BJ (cell line): ENCODE measurements around the gene SSBP2. TPM values are rescaled to one million over a fixed set of nuclear protein-coding genes. Genes with fewer than 3 reads are reported as not detected.

Experiments used
- CTCF ChIA-PET: fragments of 350-600 bp; formaldehyde crosslinking; extraction: SDS; loops from one replicate; lab custom pipeline; 2021; ENCODE audit warnings: antibody characterized with exemption, inconsistent platforms; lab: Yijun Ruan, JAX
- POLR2A ChIA-PET: fragments of 300-600 bp; sonication (Branson Sonifier 250); formaldehyde crosslinking; extraction: SDS; loops from one replicate; lab custom pipeline; 2021; ENCODE audit warnings: antibody characterized with exemption; lab: Charles Lee
- DNase-seq: peaks from one replicate; pipeline ENCODE4 v3.0.0-alpha.2; 2011; ENCODE audit warnings: low read depth
- H3K27me3 ChIP-seq: 2 replicates; pipeline ENCODE4 v1.6.0; 2011; ENCODE audit warnings: low read length; ENCODE audit not compliant: control insufficient read depth, insufficient read depth
- H3K36me3 ChIP-seq: 2 replicates; pipeline ENCODE4 v1.5.1; 2011; ENCODE audit warnings: low read length; ENCODE audit not compliant: control insufficient read depth, insufficient read depth
- H3K4me3 ChIP-seq: 2 replicates; pipeline ENCODE4 v1.5.1; 2011; ENCODE audit warnings: low read depth, mild to moderate bottlenecking, control low read depth, low read length
- CTCF ChIP-seq: IDR thresholded peaks from 2 replicates; pipeline ENCODE4 v1.5.1; 2011; ENCODE audit warnings: low read depth, mild to moderate bottlenecking, control low read depth, inconsistent platforms, low read length, moderate library complexity; ENCODE audit not compliant: insufficient read depth
- polyA plus RNA-seq: library from polyadenylated mRNA; depleted of rRNA; stranded (reverse); fragments of >200 nt; gene quantifications from 2 replicates; pipeline ENCODE4 v1.2.3, GENCODE V29; 2011

Gene SSBP2
- polyA plus RNA-seq, 1 experiment, result 68.8 TPM

GRCh38 chr5:81763294-81763928 is 12.5 kb upstream of the SSBP2 start:
- H3K4me3 ChIP-seq, result no peak overlapping the region
- no peak for DNase-seq
- ChIA-PET CTCF (no interaction called here), POLR2A (no interaction called here)
- no peaks in the 10 kb centered on the region for H3K36me3 ChIP-seq
- H3K27me3 ChIP-seq, result no peaks in the 10 kb centered on the region
- no peak for TF ChIP-seq CTCF

- no peak for TF ChIP-seq CTCF
- Histone ChIP-seq H3K36me3 (no peaks in the 10 kb centered on the region), H3K4me3 (no peak overlapping the region), H3K27me3 (no peaks in the 10 kb centered on the region)
- no peak for DNase-seq
- POLR2A ChIA-PET, result no interaction called here
- CTCF ChIA-PET, result no interaction called here
These were observed 12.0 kb upstream of the SSBP2 start for GRCh38 chr5:81762853-81763252.

- CTCF ChIA-PET, result no interaction called here
- TF ChIP-seq CTCF, result no peak
- no peak for DNase-seq
- Histone ChIP-seq H3K27me3 (no peaks in the 10 kb centered on the region), H3K4me3 (no peak overlapping the region), H3K36me3 (no peaks in the 10 kb centered on the region)
- POLR2A ChIA-PET, result no interaction called here
These were observed 11.5 kb upstream of the SSBP2 start for GRCh38 chr5:81762401-81762800.

- POLR2A ChIA-PET, result no interaction called here
- no peak for TF ChIP-seq CTCF
- CTCF ChIA-PET, result interaction anchor here (0.5 kb wide), 1 partner anchor 152 kb away, joined by 3 read pairs; no protein-coding TSS in a partner anchor
- H3K36me3 ChIP-seq, result no peaks in the 10 kb centered on the region
- no peak overlapping the region for H3K4me3 ChIP-seq
- DNase-seq, result no peak
- no peaks in the 10 kb centered on the region for H3K27me3 ChIP-seq
These were observed 11.1 kb upstream of the SSBP2 start for GRCh38 chr5:81761970-81762369.

- POLR2A ChIA-PET, result no interaction called here
- no peaks in the 10 kb centered on the region for H3K36me3 ChIP-seq
- H3K27me3 ChIP-seq, result no peaks in the 10 kb centered on the region
- TF ChIP-seq CTCF, result no peak
- no peak for DNase-seq
- CTCF ChIA-PET, result no interaction called here
- H3K4me3 ChIP-seq, result no peak overlapping the region
These were observed 10.4 kb upstream of the SSBP2 start for GRCh38 chr5:81761270-81761669.
